Keratinocyte (primary cell): ENCODE results near the gene RNF144A. TPM values are rescaled to one million over a fixed set of nuclear protein-coding genes. Genes with fewer than 3 reads are reported as not detected.

Experiments used
- DNase-seq: peaks from one replicate; pipeline ENCODE4 v3.0.0-alpha.2; 2011; ENCODE audit warnings: low read depth, missing footprints, low spot score
- FAIRE-seq: peaks from 2 replicates; lab custom pipeline; 2011; peaks lifted over from hg19 to GRCh38; lab: Jason Lieb, UNC
- H2AFZ ChIP-seq: 2 replicates; pipeline ENCODE4 v1.6.0; 2012; ENCODE audit warnings: low read length, control low read depth, inconsistent platforms; ENCODE audit not compliant: control insufficient read depth
- H3K27ac ChIP-seq: 2 replicates; pipeline ENCODE4 v1.5.1; 2011; ENCODE audit warnings: low read length; ENCODE audit not compliant: control insufficient read depth, insufficient read depth
- H3K27me3 ChIP-seq: 3 replicates; pipeline ENCODE4 v1.6.0; 2011; ENCODE audit warnings: low read length; ENCODE audit not compliant: control insufficient read depth, insufficient read depth; ENCODE audit errors: extremely low read depth
- H3K36me3 ChIP-seq, 2 experiments: 2 replicates in 1 of 2; 3 replicates in 1 of 2; pipeline ENCODE4 v1.5.1; 2011; ENCODE audit warnings: low read length in 2 of 2, mild to moderate bottlenecking in 1 of 2; ENCODE audit not compliant: control insufficient read depth in 2 of 2, insufficient read depth in 2 of 2; ENCODE audit errors: extremely low read depth in 1 of 2
- H3K4me1 ChIP-seq: 3 replicates; pipeline ENCODE4 v1.5.1; 2011; ENCODE audit warnings: low read length; ENCODE audit not compliant: control insufficient read depth, insufficient read depth; ENCODE audit errors: extremely low read depth
- H3K4me2 ChIP-seq: 3 replicates; pipeline ENCODE4 v1.6.0; 2011; ENCODE audit warnings: low read depth, low read length; ENCODE audit not compliant: control insufficient read depth, insufficient read depth; ENCODE audit errors: extremely low read depth
- H3K4me3 ChIP-seq, 3 experiments: fragments of 200-600 bp in 1 of 3; sonication (generic) in 1 of 3; 2 replicates in 2 of 3; 3 replicates in 1 of 3; pipeline ENCODE4 v1.5.1; 2011 to 2016; ENCODE audit warnings: low read length in 3 of 3, mild to moderate bottlenecking in 3 of 3, control low read depth in 2 of 3, inconsistent platforms in 1 of 3, low read depth in 1 of 3, mixed read lengths in 1 of 3, mixed run types in 1 of 3, moderate library complexity in 1 of 3; ENCODE audit not compliant: control insufficient read depth in 2 of 3, insufficient read depth in 2 of 3; ENCODE audit errors: extremely low read depth in 1 of 3
- H3K79me2 ChIP-seq: 2 replicates; pipeline ENCODE4 v1.6.0; 2012; ENCODE audit warnings: low read length; ENCODE audit not compliant: control insufficient read depth, insufficient read depth
- H3K9ac ChIP-seq: 3 replicates; pipeline ENCODE4 v1.6.0; 2011; ENCODE audit warnings: low read length; ENCODE audit not compliant: control insufficient read depth, insufficient read depth; ENCODE audit errors: extremely low read depth
- H3K9me1 ChIP-seq: 3 replicates; pipeline ENCODE4 v1.6.0; 2011; ENCODE audit warnings: low read length; ENCODE audit not compliant: control insufficient read depth, insufficient read depth; ENCODE audit errors: extremely low read depth
- H3K9me3 ChIP-seq: 2 replicates; pipeline ENCODE4 v1.5.1; 2012; ENCODE audit warnings: low read depth, low read length; ENCODE audit not compliant: control insufficient read depth
- H4K20me1 ChIP-seq: 3 replicates; pipeline ENCODE4 v1.6.0; 2011; ENCODE audit warnings: low read length; ENCODE audit not compliant: control insufficient read depth, insufficient read depth; ENCODE audit errors: extremely low read depth
- EZH2 ChIP-seq: IDR thresholded peaks from one replicate; pipeline ENCODE4 v1.6.1; 2012; ENCODE audit warnings: inconsistent platforms, mild to moderate bottlenecking, low read length, moderate library complexity
- dilution Hi-C: fragments of 300-500 bp; cut with MboI; formaldehyde crosslinking; loops from one replicate; pipeline ENCODE4 v1.7.0; 2020; ENCODE audit warnings: low sequenced_read_pairs; ENCODE audit not compliant: extremely low pct_ligation_motif_present
- polyA plus RNA-seq, 5 experiments: library from polyadenylated mRNA; depleted of rRNA in 3 of 5; stranded (reverse) in 3 of 5; stranded (forward) in 1 of 5; unstranded in 1 of 5; fragments of >200 nt; gene quantifications; 1 replicate in 1 of 5; 2 replicates in 3 of 5; 3 replicates in 1 of 5; pipeline versions ENCODE4 v1.2.1 to v1.2.3, GENCODE V29; 2011 to 2012; ENCODE audit warnings: missing spikeins in 2 of 5, low read depth in 1 of 5, low replicate concordance in 1 of 5
- TF ChIP-seq, protein P1 (sequence below), 3 experiments: IDR thresholded peaks in 1 of 3; conservative IDR thresholded peaks in 1 of 3; optimal IDR thresholded peaks in 1 of 3; 2 replicates in 2 of 3; 3 replicates in 1 of 3; pipeline versions ENCODE3 to v1.5.1; 2011; ENCODE audit warnings: low read length in 3 of 3, mild to moderate bottlenecking in 3 of 3, moderate library complexity in 2 of 3, control low read depth in 1 of 3, inconsistent platforms in 1 of 3; ENCODE audit not compliant: insufficient read depth in 2 of 3; ENCODE audit errors: extremely low read depth in 1 of 3

RNF144A gene
- polyA plus RNA-seq, 1 donor (not counting 4 experiments of a cell fraction or from before 2014, with no cell fraction given), result 1.4 TPM

DNA sequence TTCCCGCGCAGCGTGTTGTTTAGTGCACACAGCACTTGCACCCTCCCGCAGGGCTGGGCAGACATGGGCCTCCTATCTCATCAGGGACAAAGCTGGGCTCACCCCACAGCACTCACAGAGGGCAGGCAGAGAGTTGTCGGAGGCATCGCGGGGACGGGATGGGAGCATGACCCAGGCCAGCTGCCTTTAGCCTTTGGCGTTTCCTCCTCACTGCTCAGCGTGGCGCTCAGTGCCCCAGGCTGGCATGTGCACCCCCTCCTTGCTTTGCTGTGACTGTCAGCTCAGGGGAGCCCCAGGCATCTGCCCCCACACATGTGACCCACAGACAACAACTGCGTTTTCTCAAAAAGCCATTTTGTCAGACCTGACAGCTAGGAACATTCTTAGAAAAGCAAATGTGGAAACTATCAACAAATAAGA lies 101.1 kb downstream of the RNF144A start:
- TF ChIP-seq, protein P1, sequence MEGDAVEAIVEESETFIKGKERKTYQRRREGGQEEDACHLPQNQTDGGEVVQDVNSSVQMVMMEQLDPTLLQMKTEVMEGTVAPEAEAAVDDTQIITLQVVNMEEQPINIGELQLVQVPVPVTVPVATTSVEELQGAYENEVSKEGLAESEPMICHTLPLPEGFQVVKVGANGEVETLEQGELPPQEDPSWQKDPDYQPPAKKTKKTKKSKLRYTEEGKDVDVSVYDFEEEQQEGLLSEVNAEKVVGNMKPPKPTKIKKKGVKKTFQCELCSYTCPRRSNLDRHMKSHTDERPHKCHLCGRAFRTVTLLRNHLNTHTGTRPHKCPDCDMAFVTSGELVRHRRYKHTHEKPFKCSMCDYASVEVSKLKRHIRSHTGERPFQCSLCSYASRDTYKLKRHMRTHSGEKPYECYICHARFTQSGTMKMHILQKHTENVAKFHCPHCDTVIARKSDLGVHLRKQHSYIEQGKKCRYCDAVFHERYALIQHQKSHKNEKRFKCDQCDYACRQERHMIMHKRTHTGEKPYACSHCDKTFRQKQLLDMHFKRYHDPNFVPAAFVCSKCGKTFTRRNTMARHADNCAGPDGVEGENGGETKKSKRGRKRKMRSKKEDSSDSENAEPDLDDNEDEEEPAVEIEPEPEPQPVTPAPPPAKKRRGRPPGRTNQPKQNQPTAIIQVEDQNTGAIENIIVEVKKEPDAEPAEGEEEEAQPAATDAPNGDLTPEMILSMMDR (optimal IDR thresholded peaks at IDR 0.05 in 1 of 3, IDR thresholded peaks at IDR 0.05 in 1 of 3, conservative IDR thresholded peaks at IDR 0.05 in 1 of 3; ENCODE audit: extremely low read depth in 1 of 3, insufficient read depth in 2 of 3, low read length in 3 of 3), result no peak
- no peak for TF ChIP-seq EZH2
- no peaks in the 10 kb centered on the region for H3K9me1 ChIP-seq
- H4K20me1 ChIP-seq, result no peaks in the 10 kb centered on the region
- no peak overlapping the region for H3K4me2 ChIP-seq
- DNase-seq (no peak), FAIRE-seq (no peak)
- H2AFZ ChIP-seq, result no peak overlapping the region
- no peak overlapping the region for H3K9ac ChIP-seq
- dilution Hi-C loops, result no loop called here
- peaks cover 7% of the 10 kb centered on the region for H3K4me1 ChIP-seq
- no peak overlapping the region for H3K27ac ChIP-seq
- H3K36me3 ChIP-seq, result no peaks in the 10 kb centered on the region
- no peaks in the 10 kb centered on the region for H3K9me3 ChIP-seq
- H3K79me2 ChIP-seq, result no peaks in the 10 kb centered on the region
- H3K4me3 ChIP-seq, result no peak overlapping the region
- peaks cover 3% of the 10 kb centered on the region for H3K27me3 ChIP-seq

DNA sequence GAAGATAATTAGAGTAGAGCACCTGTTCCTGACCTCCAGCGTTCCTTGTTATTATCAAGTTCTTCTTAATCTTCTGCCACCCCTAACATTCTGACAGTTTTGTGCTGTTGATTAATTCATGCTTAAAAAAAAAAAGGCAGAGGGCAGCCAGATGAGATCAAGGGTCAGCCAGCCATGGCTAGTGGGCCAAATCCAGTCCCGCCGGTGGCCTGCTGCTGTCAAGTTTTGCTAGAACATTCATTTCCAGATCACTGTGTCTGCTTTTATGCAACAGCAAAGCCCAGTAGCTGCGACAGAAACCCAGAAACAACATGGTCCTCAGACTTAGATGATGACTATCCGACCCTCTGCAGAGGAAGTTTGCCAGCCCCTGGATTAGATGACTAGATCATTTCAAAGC lies 101.6 kb downstream of the RNF144A start:
- no peaks in the 10 kb centered on the region for H3K9me1 ChIP-seq
- dilution Hi-C loops, result no loop called here
- TF ChIP-seq, protein P1 (optimal IDR thresholded peaks at IDR 0.05 in 1 of 3, IDR thresholded peaks at IDR 0.05 in 1 of 3, conservative IDR thresholded peaks at IDR 0.05 in 1 of 3; ENCODE audit: extremely low read depth in 1 of 3, insufficient read depth in 2 of 3, low read length in 3 of 3), result no peak
- no peak for TF ChIP-seq EZH2
- H2AFZ ChIP-seq, result no peak overlapping the region
- H3K9ac ChIP-seq, result no peak overlapping the region
- H3K36me3 ChIP-seq, result no peaks in the 10 kb centered on the region
- H3K27me3 ChIP-seq, result peaks cover 3% of the 10 kb centered on the region
- DNase-seq (no peak), FAIRE-seq (no peak)
- H3K9me3 ChIP-seq, result no peaks in the 10 kb centered on the region
- peaks cover 7% of the 10 kb centered on the region for H3K4me1 ChIP-seq
- no peak overlapping the region for H3K4me3 ChIP-seq
- no peak overlapping the region for H3K4me2 ChIP-seq
- H4K20me1 ChIP-seq, result peaks cover 2% of the 10 kb centered on the region
- no peaks in the 10 kb centered on the region for H3K79me2 ChIP-seq
- H3K27ac ChIP-seq, result no peak overlapping the region
